Cerebellar cortex (tissue), 1 donor: ENCODE data around the gene KRTAP5-3.
A peak's percentile ranks its signal among the peaks of the same experiment; 100 is the strongest.
"Not testable (repeated sequence)": the region's sequence is repeated elsewhere in the genome, so short reads cannot be mapped to it uniquely, and the experiment has no call there.

Experiments used
- DNase-seq: peaks from one replicate; pipeline ENCODE4 v3.0.0-alpha.2; 2015; ENCODE audit warnings: low spot score

Gene KRTAP5-3, protein sequence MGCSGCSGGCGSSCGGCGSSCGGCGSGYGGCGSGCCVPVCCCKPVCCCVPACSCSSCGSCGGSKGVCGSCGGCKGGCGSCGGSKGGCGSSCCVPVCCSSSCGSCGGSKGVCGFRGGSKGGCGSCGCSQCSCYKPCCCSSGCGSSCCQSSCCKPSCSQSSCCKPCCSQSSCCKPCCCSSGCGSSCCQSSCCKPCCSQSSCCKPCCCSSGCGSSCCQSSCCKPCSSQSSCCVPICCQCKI

DNA sequence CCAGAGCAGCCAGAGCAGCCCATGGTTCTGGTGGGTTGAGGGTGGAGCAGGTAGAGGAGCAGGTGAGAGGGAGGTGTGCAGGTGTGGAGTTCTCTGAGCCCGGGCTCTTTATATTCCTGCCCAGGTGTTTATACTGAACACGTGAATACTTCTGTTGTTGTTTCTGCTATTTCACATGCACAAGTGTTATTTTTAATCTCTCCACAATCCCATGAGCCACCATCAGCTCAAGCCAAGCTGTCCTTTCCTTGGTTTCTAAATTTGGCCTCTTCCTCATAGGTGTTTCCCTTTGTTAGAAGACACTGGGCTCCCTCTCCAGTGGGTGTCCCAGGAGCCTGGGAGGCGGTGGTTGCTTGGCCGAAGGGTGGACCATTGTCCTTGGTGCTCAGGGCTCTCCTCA is at the start of gene KRTAP5-3:
Gene KRTAP5-3, minus strand, starts transcription at position 101 of the 400 bp plus-strand sequence. Its CDS starts 78 bp downstream, at position 23.
- DNase-seq, result no peak

GRCh38 chr11:1656670-1657069 is 48.4 kb upstream of the KRTAP5-3 start:
- no peak for DNase-seq

GRCh38 chr11:1656061-1656441 is 47.8 kb upstream of the KRTAP5-3 start:
- no peak for DNase-seq

- no peak for DNase-seq
Observed at GRCh38 chr11:1655168-1656060, 47.2 kb upstream of the KRTAP5-3 start.

DNA sequence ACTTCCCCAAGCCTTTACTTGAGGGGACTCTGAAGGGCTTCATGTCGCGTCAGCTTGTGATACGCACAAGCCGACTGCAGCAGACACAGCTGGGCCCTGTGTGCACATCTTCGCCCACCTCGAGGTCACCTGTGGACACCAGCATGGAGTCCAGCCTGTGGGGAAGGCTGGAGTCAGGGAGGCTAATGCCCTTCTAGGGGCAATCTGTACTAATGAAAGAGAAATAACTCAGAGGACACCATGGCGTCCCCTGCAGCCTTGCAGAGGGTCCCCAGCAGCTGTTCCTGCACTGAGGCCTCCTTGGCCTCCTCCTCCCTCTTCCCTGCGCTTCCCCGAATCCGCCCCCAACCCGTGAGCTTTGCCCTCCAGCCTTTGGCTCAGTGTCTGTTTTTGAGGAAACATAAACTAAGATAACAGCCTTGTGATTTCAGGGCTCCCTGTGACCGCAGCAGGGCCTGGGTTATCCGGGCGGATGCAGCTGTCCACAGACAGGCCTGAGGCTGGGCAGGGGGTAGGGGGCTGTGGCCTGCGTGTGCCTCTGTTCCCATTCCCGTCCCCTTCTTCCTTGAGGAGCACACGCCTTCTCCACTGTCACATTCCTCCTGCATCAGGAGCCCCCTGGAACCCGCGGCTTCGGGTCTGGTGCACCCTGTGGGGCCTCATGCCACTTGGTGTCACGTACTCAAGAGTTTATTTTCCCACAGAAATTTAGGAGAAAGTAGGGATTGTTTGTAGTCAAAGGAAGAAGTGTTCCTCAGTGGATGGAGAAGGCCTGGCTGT is 46.3 kb upstream of the KRTAP5-3 start:
- no peak for DNase-seq

DNA sequence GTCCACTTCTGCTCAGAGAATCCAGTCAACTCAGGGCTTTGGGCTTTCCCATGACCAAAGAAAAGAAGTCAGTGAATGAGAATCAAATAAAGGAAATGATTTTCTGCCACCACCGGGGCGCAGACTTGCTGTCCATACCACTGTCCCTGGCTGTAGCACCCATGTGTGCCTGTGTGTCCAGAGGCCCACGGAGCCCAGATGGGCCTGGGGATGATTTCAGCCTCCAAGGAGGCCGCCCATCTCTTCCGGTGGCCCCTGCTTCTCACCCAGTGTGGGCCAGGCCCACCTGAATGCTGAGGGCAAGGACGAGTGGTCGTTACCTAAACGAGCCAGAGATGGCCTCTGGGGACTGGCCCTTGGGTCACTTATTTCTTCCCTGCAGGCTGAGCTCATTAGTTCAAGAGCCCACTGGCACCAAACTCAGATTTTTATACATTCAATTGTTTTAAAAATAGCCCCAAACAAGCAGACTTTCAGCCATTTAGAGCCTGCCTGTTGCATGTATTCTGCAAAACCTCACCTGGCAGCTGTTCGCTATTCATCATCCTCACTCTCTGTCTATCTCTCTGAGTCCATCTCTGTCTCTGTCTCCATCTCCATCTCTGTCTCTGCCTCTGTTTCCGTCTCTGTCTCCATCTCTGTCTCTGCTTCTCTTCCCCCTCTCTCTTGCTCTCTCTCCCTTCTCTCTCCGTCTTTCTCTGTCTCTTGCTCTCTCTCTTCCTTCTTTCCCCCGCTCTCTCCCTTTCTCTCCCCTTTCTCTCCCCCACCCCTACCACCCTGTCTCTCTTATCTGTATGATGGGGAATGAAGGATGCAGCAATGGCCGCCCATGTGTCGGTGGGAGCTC is 45.5 kb upstream of the KRTAP5-3 start:
- DNase-seq, result no peak

DNA sequence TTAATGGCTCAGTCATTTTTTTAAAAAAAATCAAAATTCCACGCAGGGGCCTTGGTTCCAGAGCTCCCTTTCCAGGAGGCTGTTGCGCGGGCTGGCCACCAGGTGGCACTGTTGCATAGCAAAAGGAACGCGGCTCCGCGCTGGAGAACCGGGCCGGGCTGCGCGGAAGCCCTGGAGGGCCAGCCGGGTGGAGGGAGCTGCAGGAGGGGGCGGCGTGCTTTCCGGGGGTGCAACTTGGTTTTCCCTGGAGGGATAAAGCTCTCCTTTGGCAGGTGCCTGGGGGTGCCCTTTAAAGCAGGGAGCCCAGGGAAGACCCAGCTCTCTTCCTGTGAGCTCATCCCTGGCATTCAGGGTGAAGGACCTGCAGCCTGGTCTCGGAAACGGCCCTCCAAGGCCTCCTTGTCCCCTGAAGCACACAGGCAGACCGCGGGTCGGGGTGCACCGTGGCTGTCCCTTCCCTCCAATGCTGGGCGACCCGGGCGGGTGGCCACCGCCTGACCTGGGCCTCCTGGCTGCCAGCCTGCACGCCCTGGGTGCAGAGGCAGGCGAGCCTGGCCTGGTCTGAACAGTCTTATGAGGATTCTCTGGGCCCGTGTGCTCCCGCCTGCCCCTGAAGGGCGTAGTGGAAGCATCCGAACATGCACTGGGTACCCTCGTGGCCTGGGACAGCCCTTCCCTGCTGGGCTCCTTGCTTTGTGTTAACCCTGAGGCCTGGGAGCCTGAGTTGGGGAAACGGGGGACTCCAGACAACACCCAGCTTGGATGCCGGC is 44.7 kb upstream of the KRTAP5-3 start:
- peak; percentile 68 for DNase-seq

GRCh38 chr11:1652442-1652770 is 44.1 kb upstream of the KRTAP5-3 start:
- DNase-seq, result no peak

DNA sequence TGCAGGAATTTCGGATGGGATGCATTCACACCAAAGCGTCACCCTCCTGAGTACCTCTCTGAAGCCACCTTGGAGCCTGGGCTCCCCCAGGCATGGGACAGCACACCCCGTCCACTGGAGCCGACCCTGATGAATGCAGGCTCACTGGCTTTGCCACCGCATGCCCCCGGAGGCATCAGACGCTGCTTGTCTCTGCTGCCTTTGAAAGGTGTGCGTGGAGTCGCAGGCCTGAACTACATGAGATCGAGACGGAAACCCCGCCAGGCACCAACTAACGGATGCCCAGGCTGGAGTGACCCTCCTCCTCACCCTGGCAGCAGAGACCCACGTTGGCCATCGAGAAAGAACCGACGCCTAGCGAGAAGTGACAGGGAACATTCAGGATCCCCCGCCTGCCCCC is 43.8 kb upstream of the KRTAP5-3 start:
- no peak for DNase-seq

DNA sequence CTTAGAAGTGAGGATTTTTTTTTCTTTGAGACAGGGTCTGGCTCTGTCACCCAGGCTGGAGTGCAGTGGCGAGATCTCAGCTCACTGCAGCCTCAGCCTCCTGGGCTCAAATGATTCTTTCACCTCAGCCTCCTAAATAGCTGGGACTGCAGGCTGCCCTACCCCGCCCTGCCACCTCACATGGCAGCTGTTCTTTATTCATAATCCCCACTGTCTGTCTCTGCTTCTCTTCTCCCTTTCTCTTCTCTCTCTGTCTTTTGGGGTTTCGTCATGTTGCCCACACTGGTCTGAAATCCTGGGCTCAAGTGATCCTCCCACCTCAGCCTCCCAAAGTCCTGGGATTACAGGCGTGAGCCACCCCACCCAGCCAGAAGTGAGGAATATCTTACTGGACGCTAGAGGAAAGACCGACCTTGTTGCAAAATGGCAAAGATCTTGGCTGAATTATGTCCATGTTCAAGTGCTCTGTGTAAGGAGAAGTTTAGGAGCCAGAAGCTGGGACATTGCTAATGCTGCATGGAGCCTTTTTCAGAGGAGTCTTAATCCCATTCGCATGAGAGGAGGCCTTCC is 43.2 kb upstream of the KRTAP5-3 start:
- no peak for DNase-seq

DNA sequence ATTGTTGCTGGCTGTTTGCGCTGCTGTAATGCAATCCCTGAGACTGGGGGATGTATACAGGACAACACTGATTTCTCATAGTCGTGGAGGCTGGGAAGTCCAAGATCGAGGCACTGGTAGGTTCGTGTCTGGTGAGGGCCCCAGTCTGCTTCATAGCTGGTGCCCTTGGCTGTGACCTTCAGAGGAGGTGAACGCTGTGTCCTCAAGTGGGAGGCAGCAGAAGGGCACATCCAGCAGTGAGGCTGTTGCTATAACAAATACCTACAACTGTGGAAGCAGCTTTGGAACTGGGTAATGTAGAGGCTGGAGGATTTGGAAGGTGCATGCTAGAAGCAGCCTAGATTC is 42.6 kb upstream of the KRTAP5-3 start:
- no peak for DNase-seq

DNA sequence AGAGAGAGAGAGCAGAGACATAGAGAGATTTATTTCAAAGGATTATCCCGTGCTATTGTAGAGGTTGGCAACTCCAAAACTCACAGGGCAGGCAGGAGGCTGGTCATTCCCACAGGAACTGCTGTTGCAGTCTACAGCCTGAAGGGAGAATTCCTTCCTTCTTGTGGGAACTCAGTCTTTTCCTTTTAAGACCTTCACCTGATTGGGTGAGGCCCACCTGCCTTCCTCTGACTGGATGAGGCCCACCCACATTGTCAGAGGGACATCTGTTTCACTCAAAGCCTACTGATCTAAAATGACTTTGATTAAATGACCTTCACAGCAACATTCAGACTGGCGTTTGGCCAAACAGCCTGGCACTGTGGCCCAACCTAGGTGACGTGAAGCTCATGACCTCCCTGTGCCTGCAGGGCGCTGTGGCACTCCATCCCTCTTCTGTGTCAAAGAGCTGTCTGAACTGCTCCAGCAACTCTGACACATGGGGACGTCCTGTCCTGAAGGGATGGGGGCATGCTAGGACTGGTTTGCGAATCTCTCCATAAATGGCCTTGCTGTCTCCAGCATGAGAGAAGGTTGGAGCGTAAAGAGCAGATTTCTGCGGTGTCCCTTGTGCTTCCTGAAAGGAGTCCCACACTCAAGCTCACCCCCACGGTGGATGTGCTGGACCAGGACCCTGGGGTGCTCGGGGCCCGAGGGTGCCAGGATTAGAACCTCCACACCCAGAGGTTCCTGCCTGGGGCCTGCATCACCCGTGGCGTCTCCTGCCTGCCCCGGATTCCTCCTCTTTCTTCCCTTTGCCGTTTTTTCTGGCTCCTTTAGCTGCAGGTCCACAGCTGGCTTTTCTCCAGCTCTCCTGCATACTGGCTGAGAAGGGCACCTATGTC is 42.0 kb upstream of the KRTAP5-3 start:
- no peak for DNase-seq

- DNase-seq, result no peak
Observed at GRCh38 chr11:1648653-1649420, 40.6 kb upstream of the KRTAP5-3 start.

- no peak for DNase-seq
Observed at GRCh38 chr11:1647901-1648652, 39.8 kb upstream of the KRTAP5-3 start.

- DNase-seq, result not testable (repeated sequence)
Observed at GRCh38 chr11:1646540-1646939, 38.3 kb upstream of the KRTAP5-3 start.

GRCh38 chr11:1645357-1645821 is 37.1 kb upstream of the KRTAP5-3 start:
- no peak for DNase-seq

DNA sequence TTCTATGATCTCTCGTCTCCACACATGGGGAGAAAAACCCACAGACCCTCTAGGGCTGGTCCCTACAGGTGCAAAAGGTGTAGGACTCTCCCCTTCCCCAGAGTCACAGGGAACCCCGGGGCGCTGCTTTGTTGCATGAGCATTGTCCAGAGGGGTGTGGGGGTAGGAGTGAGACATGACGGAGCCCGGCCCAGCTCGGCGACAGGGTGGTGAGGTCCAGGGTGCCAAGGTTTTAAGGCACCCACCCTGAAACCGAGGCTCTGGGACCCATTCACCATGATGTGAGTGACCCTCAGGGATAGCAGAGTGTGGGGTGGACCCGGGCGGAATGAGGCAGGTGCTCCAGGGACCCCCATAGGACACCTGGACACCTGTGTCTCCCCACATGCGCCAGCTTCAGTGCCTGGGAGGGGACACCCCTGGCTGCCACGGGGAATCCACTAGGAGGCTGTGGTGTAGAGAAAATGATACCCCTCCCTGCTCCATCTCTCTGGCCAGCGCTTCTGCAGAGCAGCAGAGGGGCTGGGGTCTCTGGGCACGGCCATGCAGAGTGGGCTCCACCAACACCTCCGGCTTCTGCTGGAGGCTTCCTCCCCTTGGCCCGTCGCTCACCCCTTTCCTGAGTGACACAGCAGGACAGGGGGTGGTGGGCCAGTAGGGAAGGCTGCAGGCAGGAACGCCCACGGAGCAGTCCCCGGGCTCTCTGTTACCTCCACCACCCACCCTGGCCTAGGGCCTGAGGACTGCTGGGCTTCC is 36.5 kb upstream of the KRTAP5-3 start:
- DNase-seq, result no peak
